ENCODE data around the gene BTBD17.

The BTBD17 gene

DNA sequence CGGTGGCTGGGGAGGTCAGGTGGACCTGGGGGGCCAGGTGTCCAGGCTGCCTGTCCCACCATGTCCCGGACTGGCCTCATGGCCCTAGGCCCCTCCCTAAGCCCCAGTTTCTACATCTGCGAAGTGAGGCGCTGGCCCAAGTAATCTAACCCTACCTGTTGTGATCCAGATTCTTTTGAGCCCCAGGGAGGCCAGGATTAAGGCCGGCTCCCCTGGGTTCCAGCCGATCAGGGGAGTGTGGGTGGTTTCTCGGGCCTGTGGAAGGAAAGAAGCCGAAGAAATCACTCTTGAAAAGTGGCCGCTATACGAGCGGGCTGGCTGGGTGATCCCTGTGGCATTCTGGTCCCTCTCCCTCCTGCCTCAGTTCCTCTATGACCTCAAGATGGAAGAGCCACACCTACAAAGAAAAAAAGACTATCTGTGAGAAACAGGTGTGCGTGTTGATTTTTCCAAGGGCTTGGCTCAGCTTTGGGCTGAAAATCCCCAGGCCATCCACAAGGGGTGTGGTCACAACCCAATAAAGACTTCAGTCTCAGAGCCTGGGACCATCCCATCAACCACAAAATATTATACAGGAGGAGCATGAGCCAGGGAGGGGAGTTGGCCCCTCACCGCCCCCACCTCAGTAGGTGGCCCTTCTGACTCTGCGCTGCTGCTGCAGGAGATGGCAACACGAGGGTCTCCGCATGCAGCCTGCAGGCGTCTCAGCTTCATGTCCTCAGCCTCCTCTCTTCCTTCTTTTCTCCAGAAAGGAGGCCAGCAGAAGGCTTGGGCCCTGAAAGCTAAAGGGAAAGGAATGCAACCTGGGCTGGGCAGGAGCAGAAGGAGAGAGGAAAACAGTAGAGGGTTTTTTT is 25.9 kb upstream of the BTBD17 start:
- DNase-seq (ENCODE audit: low spot score): no peak

DNA sequence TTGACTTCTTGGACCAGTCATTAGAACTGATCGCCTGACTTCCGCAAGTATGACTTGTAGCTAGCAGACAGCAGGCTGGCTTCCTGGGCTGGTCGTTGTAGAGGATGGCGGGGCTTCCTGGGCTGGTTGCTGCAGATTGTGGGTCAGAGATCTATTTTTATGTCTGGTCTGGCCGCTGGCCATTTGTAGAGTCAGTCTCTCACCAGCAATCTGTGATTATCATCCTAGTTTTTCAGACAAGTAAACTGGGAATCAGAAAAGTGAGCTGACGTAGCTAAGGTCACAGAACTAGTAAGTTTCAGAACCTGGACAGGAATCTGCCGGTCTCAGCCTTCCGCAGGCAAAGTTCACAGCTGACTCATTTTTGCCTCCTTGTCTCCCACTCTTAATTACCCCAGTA is 24.7 kb upstream of the BTBD17 start:
- no peak for DNase-seq (ENCODE audit: low spot score)

DNA sequence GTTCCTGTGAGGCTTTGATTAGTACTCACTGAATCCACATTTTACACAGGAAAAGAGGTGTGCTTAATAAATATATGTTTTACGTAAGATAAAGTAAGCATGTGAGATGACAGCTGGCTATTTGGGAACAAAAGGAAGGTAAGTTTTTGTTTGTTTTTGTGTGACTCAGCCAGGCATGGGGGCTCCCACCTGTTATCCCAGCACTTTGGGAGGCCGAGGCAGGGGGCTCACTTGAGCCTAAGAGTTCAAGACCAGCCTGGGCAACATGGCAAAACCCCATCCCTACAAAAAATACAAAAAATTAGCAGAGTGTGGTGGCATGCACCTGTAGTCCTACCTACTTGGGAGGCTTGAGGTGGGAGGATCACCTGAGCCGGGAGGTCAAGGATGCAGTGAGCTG is 23.5 kb upstream of the BTBD17 start:
- DNase-seq (ENCODE audit: low spot score): no peak

DNA sequence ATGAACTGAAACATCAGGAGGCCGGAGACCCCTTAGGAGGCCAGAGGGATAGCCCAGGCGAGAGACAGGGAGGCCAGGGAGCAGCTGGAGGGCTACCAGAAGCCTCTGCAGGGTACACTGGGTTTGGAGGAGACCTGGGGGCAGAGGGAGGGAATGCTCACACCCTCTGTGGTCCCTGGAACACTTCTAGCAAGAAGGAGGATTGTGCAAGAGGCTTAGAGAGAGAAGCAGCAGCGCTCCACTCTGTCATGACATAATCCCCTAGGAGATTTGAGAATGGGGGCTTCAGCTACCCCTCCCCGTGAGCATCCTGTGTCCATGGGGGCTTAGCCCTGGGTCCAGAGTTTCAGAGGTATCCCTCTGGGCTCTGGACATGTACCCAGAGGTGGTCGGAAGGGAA is 21.5 kb upstream of the BTBD17 start:
- DNase-seq (ENCODE audit: low spot score): no peak

DNA sequence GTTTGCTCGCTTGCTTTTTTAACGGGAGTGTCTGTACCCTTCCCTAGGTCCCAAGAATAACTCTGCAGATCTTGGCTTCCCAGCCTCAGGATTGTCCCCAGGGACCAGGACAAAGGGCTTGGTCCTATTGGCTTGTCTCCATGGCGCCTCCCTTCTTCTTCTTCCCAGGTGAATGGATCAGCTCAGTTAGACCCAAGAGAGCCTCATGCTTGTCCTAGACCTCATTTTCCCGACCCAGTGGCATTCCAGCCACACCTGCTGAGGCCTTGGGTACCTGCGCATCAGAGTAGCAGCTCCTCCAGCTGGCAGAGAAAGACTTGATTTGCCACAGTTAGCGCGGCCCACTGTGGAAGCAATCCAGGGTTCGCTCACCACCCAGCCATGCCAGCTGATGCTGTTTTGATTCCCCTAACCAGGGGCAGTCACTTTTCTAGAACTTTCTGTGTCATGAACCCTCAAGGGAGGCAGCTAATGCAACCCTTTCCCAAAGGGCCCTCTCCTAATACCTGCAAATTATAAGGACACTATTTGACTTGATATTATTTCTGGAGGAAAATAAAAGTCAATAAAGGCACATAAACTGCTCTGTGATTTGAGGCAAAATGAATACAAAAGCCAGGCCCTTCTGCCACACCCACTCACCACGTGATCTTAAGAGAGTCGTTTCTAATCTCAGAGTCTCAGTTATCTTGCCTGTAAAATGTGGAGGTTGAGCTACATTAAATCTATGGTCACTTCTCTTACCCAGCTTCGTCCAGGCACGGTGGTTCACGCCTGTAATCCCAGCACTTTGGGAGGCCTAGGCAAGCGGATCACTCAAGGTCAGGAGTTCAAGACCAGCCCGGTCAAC is 19.5 kb upstream of the BTBD17 start:
- no peak for DNase-seq (ENCODE audit: low spot score)

DNA sequence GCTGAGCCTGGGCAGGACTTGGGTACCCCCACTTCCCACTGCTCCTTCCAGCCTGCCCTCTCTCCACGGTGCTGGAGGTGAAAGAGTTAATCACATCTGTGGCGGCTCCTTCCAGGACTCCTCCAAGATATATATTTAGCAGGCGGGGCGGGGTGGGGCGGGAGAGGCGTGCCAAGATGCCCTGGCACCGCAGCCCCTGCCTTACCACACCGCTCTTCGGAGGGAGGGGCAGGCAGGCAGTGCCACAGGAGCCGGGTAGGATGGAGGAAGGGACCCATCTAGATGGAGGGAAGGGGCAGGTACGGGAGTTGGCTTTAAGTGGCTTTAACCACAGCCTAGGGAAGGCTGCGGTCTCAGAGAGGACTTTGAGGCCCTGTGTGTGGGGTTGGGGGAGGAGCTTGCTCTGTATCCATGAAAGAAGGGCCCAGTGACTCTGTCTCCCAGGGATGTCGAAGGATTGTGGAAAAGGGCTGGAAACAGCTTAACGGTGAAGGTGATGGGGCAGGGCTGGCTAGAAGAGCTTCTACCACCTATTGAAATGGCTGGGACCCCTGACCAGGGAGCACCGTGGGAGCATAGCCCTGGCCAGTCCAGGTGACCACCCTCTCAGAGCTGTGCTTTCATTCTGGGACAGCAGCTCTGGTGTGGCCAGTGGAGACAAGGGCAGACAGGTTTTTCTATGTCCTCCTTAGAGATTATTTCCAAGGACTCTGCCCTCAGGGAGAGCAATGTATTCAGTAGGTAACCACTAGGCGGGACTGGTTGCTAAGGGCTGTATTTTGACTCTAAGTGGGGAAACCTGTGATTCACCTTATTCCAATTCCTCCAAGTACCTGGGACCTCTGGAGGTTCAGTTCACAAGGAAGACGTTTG is 18.7 kb upstream of the BTBD17 start:
- no peak for DNase-seq (ENCODE audit: low spot score)

DNA sequence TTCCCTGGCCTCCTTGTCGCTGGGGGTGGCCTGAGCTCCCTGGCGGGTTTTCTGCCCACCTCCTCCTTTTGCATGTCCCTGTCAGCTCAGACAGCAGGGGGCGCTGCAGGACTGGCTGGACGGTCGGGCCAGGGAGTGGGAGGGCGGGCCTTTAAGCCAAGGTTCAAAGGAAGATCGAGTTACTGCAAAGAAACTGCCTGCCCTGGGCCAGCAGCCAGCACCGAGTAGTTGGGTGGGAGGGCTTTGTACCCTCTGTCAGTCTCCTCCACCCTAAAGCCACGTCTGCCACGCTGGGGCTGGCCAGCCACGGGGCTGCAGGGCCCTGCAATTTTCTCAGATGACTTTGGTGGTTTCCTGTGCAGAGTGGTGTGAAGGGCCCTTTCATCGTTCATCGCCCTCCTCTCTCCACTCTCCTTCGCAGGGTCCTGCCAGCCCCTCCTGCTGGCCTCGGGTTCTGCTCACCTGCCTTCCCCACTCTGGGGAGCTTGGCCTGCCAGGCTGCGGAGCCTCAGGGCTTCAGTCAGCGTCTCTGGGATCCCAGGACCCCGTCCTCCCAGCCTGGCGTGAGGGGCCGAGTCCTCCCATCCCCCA is 17.9 kb upstream of the BTBD17 start:
- DNase-seq (ENCODE audit: low spot score): peak; percentile 81

DNA sequence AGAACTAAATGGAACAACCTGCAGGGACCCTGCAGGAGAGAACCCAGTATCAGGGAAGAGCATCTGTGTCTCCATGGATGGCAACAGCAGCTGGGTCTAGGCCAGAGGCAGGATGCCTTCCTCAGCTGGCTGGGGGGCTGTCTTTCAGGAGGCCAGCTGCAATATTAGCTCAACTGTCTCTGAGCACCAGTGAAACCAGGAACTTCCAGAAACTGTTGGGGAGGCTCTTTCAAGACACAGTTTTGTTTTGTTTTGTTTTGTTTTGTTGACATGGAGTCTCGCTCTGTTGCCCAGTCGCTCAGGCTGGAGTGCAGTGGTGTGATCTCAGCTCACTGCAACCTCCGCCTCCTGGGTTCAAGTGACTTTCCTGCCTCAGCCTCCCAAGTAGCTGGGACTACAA is 13.2 kb upstream of the BTBD17 start:
- DNase-seq (ENCODE audit: low spot score): no peak

DNA sequence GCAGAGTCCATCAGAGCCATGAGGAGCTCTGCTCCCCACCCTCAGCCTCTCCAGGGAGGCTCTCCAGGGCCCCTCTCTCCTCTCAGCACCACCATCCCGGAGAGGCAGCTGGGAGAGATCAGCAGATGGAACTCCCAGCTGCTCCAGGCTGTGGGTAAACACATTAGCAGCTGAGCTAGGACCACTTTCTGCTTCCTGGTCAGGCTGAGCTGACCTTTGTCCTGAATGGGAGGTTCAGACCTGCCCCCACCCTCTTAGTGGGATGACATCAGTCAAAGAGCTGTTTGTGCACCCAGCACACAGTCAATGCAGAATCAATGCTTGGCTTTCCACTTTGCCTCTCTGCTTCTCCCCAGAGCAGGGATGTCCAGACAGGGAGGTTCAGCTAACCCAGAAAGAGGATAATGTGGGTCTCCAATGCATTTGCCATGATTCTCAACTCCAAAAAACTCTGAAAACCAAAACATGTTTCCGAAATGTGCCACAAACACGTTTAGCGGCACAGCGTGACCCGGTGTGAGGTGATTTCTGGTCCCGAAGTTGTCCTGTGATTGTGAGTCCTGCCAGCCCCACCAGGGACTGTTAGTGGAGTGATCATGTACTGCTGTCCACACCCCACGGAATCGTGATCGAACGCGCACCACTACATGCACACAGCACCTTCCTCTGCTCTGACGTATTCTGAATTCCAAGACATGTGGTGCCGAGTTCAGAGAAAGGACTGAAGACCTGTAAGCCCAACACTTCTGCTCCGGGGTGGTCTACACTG is 12.4 kb upstream of the BTBD17 start:
- DNase-seq (ENCODE audit: low spot score): peak; percentile 94

DNA sequence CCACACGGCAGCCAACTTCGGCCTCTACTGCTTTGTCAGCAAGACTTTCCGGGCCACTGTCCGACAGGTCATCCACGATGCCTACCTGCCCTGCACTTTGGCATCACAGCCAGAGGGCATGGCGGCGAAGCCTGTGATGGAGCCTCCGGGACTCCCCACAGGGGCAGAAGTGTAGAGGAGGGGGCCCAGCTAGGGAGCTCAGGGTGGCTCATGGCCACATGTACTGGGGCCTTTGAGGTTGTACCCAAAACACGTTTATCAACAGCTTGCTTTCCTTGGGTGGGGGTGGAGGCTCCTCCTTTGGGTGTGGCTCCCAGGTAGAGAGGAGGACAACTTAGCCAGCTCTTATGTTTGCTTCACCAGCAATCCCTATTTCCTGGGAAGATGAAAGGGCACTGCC is 10.8 kb upstream of the BTBD17 start:
- no peak for DNase-seq (ENCODE audit: low spot score)

DNA sequence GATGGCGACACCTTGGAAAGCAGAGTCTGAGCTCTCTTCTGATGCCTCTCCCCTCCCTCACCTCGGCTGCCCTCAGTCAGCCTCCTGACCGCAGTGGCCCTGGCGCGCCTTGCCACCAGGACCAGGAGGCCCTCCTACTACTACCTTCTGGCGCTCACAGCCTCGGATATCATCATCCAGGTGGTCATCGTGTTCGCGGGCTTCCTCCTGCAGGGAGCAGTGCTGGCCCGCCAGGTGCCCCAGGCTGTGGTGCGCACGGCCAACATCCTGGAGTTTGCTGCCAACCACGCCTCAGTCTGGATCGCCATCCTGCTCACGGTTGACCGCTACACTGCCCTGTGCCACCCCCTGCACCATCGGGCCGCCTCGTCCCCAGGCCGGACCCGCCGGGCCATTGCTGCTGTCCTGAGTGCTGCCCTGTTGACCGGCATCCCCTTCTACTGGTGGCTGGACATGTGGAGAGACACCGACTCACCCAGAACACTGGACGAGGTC is 10.0 kb upstream of the BTBD17 start:
- DNase-seq (ENCODE audit: low spot score): no peak

DNA sequence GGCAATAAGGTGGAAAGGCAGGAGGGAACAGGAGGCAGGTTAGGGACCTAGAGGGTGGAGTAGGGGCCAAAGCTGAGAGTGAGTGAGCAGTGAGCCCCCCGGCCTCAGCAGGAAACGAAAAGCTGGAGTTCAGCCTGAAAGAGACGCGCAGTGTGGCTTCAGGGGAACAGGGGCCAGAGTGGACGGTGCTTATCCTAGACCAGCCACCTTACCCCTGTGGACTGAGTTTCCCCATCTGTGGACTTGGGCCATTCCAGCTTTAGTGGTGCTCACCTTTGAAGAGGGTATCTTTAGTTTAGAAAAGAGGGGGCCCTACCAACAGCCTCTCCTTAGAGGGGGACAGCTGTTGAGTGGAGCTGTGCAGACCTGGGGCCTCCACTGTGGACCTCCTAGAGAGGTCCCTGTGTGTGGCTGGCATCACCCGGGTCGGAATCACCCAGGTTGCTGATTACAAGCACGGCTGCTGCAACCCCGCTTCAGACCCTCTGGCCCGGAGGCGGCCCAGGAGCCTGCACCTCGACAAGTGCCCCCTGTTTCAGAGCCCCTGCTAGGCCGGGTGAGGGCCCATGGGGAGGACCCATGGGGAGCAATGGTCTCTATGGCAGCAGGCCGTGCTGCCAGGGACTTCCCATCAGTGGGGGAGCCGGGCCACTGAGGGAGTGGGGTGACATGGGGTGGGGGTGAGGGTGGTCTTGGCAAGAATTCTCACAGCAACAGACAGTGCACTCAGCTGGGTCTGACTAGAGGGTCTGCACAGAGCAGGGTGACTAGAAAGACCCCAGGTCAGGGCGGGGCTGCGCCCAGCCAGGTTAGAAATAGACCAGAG is 8.2 kb upstream of the BTBD17 start:
- no peak for DNase-seq (ENCODE audit: low spot score)

DNA sequence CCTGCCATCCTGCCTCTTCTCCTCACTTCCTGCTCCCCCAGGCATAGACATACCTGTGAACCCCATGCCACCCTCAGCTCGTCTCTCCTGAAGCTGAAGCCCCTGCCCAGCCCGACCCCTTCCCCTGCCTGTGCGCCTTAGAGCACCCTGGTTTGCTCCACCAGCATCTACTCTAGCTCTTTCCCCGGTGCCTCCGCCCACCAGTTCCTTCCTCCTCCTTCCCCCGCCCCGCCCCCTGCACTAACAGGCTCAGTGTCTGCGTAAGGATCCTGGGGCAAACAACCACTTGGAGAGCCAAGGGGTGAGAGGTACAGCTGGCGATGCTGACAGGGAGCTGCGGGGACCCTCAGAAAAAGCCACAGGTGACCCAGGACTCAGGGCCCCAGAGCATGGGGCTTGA is 7.6 kb upstream of the BTBD17 start:
- DNase-seq (ENCODE audit: low spot score): no peak

DNA sequence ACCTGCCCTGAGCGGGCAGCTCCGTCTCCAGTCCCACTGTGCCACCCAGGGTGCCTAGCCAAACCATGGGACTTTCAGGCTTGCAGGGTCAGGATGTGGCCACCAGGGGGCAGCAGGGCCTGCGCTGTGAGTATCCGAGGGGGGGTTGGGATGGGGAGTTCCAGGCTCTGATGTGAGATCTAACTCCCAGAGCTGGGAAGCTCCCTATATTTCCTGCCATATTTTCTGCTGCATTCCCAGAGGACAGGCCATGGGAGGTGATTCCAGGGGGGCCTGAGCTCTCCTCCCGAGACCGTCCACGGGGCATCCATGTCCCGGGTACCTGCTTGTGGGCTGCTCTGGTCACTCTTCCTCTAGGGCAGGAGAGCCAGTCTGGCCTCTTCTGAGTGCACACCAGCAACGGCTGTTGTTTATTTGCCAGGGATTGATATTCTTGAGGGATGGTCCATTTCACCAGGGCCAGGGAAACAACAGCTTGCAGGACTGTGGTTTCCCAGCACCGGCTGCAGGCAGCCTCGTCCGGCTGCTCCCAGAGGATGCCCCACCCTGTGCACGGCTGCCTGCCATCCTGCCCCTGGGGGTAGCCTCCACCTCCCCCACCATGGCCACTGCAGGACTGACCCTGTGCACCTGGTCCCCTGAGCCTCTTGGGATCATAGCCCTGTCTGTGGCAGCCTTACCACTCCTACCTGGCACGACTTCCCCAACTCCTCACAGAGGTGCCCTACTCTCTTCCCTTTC is 6.8 kb upstream of the BTBD17 start:
- DNase-seq (ENCODE audit: low spot score): peak; percentile 81

DNA sequence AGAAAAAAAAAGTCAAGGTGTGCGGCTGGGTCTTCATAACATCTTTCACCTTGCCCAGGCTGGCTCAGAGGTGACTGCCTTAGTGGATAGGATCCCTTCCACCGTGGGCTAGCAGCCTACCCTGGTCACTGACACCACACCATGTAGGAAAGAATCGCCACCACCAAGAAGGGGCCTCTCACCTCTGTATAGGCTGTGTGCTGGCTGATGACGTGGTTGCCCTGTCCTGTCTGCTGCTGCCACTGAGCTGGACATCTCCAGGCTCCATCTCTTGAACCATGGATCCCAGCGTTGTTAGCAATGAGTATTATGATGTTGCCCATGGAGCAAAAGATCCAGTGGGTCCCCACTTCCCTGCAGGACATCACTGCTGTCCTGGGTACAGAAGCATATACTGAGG is 5.5 kb upstream of the BTBD17 start, which contains the start of gene GPR142:
GPR142 (plus strand) TSS at position 301 of the 400 bp plus-strand sequence. CDS start 2,035 bp downstream, outside the sequence.
- no peak for DNase-seq (ENCODE audit: low spot score)

DNA sequence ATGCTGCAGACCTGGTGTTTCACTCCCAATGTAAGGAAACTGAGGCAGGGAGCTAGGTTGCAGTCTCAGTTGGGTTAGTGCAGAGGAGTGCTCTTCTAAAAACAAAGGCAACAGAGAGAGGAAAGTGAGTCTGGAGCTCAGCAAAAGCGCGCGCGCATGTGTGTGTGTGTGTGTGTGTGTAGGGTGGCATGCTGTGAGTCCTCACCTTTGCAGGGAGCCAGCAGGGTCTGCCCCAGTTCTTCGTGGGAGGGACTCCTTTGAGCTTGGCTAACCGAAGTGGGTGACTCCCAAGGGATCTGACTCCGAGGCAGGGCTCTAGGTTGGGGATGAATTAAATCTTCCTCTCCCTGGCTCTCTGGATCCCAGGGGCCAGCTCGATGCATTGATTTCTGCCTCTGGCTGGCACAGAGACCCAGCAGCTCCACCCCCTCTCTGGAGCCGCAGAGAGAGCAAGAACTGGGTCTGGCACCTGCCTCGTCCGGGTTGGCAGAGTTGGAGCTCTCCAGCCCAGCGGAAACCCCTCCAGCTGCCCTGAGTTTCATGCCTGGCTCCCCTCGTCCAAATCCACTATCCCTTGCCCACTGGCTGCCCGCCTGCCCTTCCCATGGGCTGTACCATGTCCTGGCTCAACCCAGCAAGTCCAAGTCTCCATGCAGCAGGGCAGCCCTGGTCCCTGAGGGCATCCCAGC is 1.3 kb upstream of the BTBD17 start:
- DNase-seq (ENCODE audit: low spot score): peak; percentile 58

DNA sequence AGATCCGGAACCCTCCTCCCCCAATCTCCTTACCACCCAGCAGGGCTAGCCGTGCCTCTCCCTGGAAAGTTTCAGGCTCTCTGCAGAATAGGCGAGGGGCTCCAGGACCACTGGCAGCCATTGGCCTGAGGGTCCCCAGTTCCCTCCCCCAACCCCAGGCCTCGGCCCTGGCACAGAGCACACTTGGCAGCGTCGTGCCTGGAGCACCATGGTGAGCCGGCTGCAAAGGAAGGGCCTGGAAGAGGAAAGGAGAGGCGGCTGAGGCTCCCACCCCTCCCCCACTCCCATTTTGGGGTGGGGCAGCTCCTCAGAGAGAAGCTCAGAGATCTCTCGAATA is 369 bp upstream of the BTBD17 start:
- no peak for DNase-seq (ENCODE audit: low spot score)

DNA sequence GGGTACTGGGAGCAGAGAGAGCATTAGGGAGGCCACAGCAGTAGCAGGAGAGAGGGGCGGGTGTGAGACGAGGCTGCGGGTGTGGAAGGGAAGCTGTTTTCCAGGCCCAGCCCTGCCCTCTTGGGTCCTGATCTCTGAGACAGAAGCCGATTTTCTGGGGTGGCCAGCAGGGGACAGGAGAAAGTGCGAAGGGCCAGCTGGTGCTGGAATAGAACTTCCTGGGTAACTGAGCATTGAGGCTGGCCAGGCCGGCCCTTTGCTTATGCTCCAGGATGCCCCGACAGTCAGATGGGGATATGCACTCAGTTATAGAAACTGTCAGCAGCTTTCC is 804 bp downstream of the BTBD17 start:
- no peak for DNase-seq (ENCODE audit: low spot score)

DNA sequence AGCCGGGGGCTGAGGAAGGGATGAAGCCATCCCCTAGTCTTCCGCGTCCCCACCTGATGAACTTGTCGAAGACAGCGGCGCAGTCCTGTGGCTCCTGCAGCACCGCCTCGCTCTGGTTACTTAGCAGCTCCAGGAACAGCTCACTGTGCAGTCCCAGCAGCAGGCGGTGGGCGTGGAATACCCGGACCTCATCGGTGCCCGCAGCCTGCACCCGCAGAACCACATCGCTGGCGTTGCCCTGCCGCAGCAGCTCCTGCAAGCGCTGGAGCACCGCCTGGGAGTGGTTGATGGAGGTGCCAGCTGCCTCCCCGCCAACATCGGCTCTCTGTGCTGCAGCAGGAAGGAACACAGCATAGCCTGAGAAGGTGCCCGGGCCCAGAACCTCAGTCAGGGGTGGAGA is 1.8 kb downstream of the BTBD17 start:
- DNase-seq (ENCODE audit: low spot score): no peak

Data from globus pallidus (tissue), 1 donor.